Left ventricle myocardium inferior (tissue), 1 donor: ENCODE results near the gene ABR. TPM values are rescaled to one million over a fixed set of nuclear protein-coding genes. Genes with fewer than 3 reads are reported as not detected.
"Not testable (repeated sequence)": the region's sequence is repeated elsewhere in the genome, so short reads cannot be mapped to it uniquely, and the experiment has no call there.

ENCODE experiments used
- DNase-seq: peaks from one replicate; pipeline ENCODE4 v3.0.0-alpha.2; 2020
- H3K27ac ChIP-seq: fragments of 200-600 bp; replicated peaks from 2 replicates; pipeline ENCODE4 v1.8.0; 2021
- H3K27me3 ChIP-seq: fragments of 200-600 bp; 2 replicates; pipeline ENCODE4 v1.8.0; 2021; ENCODE audit warnings: low read depth
- H3K36me3 ChIP-seq: fragments of 200-600 bp; 2 replicates; pipeline ENCODE4 v1.8.0; 2021
- H3K4me1 ChIP-seq: fragments of 200-600 bp; 2 replicates; pipeline ENCODE4 v1.8.0; 2021
- H3K4me3 ChIP-seq: fragments of 200-600 bp; 2 replicates; pipeline ENCODE4 v1.8.0; 2021; ENCODE audit warnings: mild to moderate bottlenecking, moderate library complexity
- H3K9me3 ChIP-seq: fragments of 200-600 bp; replicated peaks from 2 replicates; pipeline ENCODE4 v1.8.0; 2021
- CTCF ChIP-seq: fragments of 200-600 bp; IDR thresholded peaks from 2 replicates; pipeline ENCODE4 v1.8.0; 2021; ENCODE audit warnings: antibody characterized with exemption, mild to moderate bottlenecking, borderline replicate concordance
- intact Hi-C: fragments of 100-400 bp; cut with micrococcal nuclease; formaldehyde crosslinking; loops from one replicate; pipeline ENCODE4 v1.11.0; 2022
- total RNA-seq: library from RNA; stranded (reverse); fragmentation: NEBNext Ultra II Directional; extraction: Animal tissue kit (Norgen Biotek cat#: 25700); gene quantifications from one replicate; pipeline ENCODE4 v1.2.1, GENCODE V29; 2021
- donor health status: DM: no; HTN: yes; CAD: no; lungs with severe emphysema.

Gene ABR
- total RNA-seq, 1 donor from 2014 or later = 170 TPM

DNA sequence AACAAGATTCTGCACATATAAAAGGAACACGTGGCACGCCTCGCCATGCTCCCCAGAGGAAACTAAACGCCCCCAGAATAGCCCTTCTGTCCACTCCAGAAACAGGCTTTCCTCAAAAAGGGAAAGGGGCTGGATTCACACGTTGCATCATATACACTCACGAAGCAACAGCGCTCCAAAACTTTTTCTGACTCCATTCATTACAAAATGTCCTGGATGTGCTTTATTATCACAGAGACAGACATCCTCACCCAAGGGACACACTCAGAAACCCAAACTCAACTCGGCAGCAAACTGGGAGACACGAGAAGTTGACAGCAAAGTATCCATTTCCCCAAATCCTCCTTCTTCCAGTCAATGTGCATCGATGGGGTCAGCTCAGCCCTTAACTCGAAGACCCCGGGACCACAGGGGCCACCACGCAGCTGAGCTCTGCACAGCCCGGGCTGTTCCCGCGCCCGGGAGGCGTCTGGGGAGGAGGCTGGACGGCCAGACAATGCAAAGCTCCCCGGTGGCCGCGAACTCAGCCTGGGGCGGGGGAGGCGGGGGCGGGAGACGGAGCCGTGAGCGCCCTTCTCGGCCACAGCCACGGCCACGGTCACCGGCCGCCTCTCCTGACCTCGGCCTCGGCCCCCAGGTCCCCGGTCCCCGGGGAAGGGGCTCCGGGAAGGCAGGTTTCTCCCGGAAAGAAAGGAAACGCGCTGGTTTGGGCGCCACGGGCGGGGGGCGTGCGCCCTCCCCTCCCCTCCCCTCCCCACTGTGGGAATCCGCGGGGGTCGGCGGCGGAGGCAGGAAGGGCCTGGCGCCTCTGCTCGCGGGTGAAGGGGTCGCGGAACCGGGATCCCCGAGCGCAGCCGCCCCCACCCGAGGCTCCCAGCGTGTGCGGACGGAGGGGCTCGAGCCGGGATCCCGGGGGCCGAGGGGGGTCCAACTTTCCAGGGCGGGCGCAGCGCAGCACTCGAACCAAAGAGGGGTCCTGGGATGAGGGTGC, 201.4 kb downstream of the ABR start:
- H3K27me3 ChIP-seq = no peaks in the 10 kb centered on the region
- H3K9me3 ChIP-seq = no peaks in the 10 kb centered on the region
- TF ChIP-seq CTCF = no peak
- no peaks in the 10 kb centered on the region for H3K36me3 ChIP-seq
- intact Hi-C loops = loop anchor here (5.0 kb wide), 1 partner anchor 181 kb away; no protein-coding TSS in a partner anchor
- DNase-seq = peak; percentile 55
- peak overlapping the region; percentile 91 for H3K4me3 ChIP-seq
- H3K27ac ChIP-seq = peak overlapping the region; percentile 74
- H3K4me1 ChIP-seq = peaks cover 53% of the 10 kb centered on the region

GRCh38 chr17:977166-977565, 202.6 kb downstream of the ABR start:
- H3K27ac ChIP-seq = no peak overlapping the region
- H3K9me3 ChIP-seq = no peaks in the 10 kb centered on the region
- H3K4me1 ChIP-seq = peaks cover 53% of the 10 kb centered on the region
- H3K4me3 ChIP-seq = no peak overlapping the region
- no peaks in the 10 kb centered on the region for H3K36me3 ChIP-seq
- intact Hi-C loops = loop anchor here (5.0 kb wide), 1 partner anchor 180 kb away; no protein-coding TSS in a partner anchor
- DNase-seq = no peak
- TF ChIP-seq CTCF = no peak
- no peaks in the 10 kb centered on the region for H3K27me3 ChIP-seq

GRCh38 chr17:976312-976711, 203.5 kb downstream of the ABR start:
- Histone ChIP-seq H3K36me3 (no peaks in the 10 kb centered on the region), H3K27ac (no peak overlapping the region), H3K9me3 (no peaks in the 10 kb centered on the region), H3K27me3 (no peaks in the 10 kb centered on the region), H3K4me3 (no peak overlapping the region), H3K4me1 (peaks cover 53% of the 10 kb centered on the region)
- no peak for TF ChIP-seq CTCF
- DNase-seq = no peak
- intact Hi-C loops = loop anchor here (5.0 kb wide), 1 partner anchor 179 kb away; no protein-coding TSS in a partner anchor

DNA sequence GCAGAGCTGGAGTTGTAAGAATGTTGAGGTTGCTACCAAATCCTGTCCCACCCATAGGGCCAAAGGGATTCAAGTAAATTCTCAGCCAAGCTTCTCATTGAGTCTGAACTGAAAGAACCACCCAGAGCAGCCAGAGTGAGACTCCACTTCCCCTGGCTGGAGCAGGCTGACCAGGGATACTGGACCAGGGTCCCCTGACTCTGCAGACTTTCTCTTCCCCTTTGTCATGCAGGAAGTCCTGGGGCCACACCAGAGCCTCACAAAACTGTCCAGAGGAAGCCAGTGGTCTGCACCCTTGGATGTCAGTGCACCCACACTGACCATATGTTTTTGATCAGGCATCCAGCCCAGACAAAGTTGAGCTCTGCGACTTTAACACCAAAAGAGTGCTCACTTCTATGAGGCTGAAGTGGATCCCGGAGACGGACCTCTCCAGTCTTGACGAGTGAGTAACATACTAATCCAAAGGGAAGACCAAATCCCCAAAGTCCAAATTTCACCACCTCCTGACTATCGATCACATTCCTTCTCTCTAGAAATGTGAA, 204.3 kb downstream of the ABR start:
- intact Hi-C loops = loop anchor here (5.0 kb wide), 1 partner anchor 178 kb away; no protein-coding TSS in a partner anchor
- Histone ChIP-seq H3K9me3 (no peaks in the 10 kb centered on the region), H3K27me3 (no peaks in the 10 kb centered on the region), H3K4me3 (no peak overlapping the region), H3K36me3 (no peaks in the 10 kb centered on the region), H3K4me1 (peaks cover 44% of the 10 kb centered on the region), H3K27ac (peak overlapping the region; percentile 38)
- DNase-seq = no peak
- no peak for TF ChIP-seq CTCF

DNA sequence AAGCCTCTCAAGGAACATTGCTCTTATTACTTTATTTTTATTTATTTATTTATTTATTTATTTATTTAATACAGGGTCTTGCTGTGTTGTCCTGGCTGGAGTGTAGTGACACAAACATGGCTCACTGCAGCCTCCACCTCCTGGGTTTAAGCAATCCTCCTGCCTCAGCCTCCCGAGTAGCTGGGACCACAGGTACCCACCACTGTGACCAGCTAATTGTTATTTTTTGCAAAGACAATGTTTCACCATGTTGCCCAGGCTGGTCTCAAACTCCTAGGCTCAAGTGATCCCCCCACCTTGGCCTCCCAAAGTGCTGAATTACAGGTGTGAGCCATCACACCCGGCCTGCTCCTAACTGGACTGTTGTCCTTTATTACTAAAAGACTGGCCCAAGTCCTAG, 205.0 kb downstream of the ABR start:
- H3K4me3 ChIP-seq, DNase-seq, H3K9me3 ChIP-seq, H3K27me3 ChIP-seq, H3K36me3 ChIP-seq: not testable (repeated sequence)
- intact Hi-C loops = loop anchor here (5.0 kb wide), 1 partner anchor 177 kb away; no protein-coding TSS in a partner anchor
- Histone ChIP-seq H3K4me1 (peaks cover 37% of the 10 kb centered on the region), H3K27ac (peak overlapping the region; percentile 38)
